Cerebellar nuclear complex (tissue), 1 donor: ENCODE measurements around the gene PTGR2.
"Not testable (repeated sequence)": the region's sequence is repeated elsewhere in the genome, so short reads cannot be mapped to it uniquely, and the experiment has no call there.

Experiments
- DNase-seq, 2 experiments: peaks; one replicate each; lab custom pipeline; 2025; lab: John Stamatoyannopoulos, UW

Gene PTGR2

GRCh38 chr14:73833034-73833433 lies 18.6 kb upstream of the PTGR2 start:
- DNase-seq = peak in 1 of 2 experiments; percentile 67

DNA sequence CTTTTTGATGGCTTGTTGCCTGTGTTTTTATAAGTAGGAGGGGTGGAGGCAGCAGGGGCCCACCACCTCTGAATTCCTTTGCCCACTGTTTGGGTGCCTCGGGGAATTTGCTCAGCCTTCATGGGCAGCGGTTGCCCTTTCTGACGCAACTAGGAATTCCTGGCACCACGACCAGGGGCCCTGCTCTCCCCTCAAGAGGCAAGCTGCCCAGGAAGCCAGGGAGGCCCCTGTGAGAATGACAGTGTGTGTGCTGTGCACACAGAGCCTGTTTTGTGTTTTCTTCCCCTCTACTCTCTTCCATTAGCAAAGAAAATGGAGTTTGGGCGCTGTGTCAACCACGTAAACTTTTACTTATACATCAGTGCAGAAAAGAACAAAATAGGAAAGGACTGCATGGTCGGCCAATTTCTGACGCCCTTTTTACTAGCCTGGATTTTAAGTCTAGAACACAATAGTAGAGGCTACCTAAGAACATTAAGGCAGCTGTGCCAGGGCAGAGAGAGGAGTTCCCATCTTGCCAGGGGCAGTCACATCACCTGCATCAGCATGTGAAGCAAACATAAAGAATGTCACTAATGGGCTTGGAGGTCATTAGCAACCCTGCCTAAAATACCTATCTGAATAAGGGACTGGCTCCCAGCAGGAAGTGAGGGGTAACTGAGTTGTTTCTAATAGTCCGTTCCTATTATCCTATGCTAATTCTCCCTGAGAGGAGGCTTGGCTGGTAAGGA lies 17.9 kb upstream of the PTGR2 start:
- DNase-seq = no peak

DNA sequence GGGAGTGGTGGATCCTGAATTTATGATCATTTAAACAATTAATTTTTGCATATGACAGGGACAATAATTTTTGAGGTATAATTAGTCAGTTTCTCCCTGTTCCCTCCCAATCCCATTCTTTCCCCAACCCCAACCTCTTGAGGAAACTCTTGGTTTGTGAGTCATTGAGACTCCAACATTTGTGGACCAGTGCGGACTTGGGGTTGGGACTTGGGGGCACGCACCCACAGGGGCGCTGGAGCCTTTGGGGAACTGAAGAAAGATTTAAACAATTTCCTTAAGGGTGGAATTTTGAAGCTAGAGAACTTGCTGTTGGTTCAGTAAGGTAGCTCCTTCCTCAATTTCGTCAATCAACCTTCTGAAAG lies 17.4 kb upstream of the PTGR2 start:
- no peak for DNase-seq

DNA sequence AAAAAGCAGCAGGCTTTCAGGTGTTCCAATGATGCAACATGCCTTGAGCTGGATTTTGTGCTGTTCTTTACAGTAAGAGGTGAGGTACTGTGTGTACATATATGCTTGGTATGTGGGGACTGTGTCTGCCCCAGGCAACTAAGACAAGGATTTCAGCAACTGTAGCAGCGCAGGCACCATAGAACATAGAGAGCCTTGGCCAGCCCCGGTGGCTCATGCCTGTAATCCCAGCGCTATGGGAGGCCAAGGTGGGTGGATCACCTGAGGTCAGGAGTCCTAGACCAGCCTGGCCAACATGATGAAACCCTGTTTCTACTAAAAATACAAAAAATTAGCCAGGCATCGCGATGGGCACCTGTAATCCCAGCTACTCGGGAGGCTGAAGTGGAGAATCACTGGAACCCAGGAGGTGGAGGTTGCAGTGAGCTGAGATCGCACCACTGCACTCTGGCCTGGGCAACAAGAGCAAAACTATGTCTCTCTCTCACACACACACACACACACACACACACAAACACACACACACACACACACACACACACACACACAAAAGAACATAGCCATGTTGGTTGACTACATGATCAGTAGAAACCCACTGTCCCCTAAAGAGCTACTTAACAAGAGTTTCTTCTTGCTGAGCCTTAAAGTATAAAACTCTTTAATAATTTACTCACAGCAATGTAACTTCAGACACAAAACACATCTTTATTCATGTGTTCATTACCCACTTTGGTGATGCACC lies 13.2 kb upstream of the PTGR2 start:
- DNase-seq = not testable (repeated sequence)

GRCh38 chr14:73842201-73842600 lies 9.4 kb upstream of the PTGR2 start:
- DNase-seq = no peak

DNA sequence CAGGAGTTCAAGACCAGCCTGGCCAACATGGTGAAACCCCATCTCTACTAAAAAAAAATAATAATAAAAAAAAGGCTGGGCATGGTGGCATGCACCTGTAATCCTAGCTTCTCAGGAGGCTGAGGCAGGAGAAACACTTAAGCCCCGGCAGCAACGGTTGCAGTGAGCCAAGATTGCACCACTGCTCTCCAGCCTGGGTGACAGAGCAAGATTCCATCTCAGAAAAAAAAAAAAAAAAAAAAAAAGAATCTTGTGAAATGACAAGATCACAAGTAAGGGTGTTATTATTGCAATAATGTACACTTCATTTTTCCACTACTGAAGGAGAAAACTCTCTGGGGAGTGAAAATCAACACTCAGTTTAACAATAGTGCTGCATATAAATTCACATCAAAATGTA lies 8.8 kb upstream of the PTGR2 start:
- DNase-seq = no peak

DNA sequence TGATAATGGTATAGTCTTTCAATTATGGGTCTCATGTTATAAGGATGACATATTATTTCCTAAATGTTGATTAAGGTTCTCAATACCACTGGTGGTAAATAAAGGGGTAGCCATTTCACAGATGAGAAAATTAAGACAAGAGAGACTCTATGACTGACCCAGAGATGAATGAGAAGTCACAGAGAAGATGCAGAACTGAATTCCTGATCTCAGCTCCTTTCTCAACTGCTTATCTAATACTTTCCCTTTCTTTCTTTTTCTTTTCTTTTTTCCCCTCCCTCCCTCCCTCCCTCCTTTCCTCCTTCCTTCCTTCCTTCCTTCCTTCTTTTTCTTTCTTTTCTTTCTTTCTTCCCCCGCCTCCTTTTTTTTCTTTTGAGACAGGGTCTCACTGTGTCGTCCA lies 8.3 kb upstream of the PTGR2 start:
- DNase-seq = no peak

DNA sequence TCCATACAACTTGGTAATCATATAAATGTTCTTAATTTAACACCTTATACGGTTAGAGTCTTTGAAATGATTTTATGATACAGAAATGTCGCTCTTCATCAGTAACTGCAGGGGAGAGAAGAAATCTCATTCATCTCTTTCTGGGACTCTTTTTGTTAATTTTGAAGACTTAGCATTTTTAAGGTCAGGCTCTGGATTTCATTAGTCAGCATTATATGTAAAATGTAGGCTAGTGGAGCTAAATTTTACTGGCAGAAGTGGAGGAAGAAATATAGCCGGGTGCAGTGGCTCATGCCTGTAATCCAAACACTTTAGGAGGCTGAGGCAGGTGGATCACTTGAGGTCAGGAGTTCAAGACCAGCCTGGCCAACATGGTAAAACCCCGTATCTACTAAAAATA lies 4.7 kb upstream of the PTGR2 start:
- DNase-seq = no peak

- no peak for DNase-seq
Observed at GRCh38 chr14:73851000-73851399, 631 bp upstream of the PTGR2 start.

- DNase-seq = no peak
Observed at GRCh38 chr14:73859145-73859544, 7.5 kb downstream of the PTGR2 start.

DNA sequence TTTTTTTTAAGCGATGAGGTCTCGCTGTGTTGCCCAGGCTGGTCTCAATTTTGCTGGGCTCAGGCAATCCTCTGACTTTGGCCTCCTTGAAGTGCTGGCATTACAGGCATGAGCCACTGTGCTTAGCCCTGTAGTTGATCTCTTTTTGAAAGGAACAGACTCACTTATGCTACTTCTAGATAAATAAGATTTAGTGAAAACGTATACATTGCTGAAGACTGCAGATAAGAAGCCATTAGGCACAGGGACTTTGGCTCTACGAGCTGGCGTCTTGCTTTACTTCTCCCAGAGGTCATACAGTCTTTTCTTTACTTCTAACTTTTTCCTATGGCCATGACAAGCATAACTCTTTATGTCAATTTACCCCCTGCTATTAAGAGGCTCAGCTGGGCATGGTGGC lies 9.4 kb downstream of the PTGR2 start:
- no peak for DNase-seq

- DNase-seq = no peak
Observed at GRCh38 chr14:73862480-73862879, 10.8 kb downstream of the PTGR2 start.

DNA sequence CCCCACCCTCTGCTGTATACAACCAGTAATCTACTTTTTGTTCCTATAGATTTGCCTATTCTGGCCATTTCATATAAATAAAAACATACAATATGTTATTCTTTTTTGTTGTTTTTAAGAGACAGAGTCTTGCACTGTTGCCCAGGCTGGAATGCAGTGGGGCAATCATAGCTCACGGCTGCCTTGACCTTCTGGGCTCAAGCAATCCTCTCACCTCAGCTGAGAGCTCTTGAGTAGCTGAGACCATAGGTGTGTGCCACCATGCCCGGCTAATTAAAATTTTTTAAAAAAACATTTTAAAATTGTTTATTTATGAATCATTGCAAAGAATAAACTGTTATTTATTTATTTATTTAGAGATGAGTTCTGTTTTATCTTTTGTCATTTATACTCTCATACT lies 11.6 kb downstream of the PTGR2 start:
- DNase-seq = no peak

GRCh38 chr14:73865534-73866113 lies 14.0 kb downstream of the PTGR2 start:
- DNase-seq = no peak

DNA sequence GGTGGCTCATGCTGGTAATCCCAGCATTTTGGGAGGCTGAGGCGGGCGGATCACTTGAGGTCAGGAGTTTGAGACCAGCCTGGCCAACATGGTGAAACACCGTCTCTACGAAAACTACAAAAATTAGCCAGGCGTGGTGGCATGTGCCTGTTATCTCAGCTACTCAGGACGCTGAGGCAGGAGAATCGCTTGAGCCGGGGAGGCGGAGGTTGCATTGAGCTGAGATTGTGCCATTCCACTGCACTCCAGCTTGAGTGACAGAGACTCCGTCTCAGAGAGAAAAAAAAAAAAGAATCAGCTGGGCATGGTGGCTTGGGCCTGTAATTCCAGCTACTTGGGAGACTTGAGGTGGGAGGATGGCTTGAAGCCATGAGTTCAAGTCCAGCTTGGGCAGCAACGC lies 18.1 kb downstream of the PTGR2 start:
- DNase-seq = not testable (repeated sequence)

- no peak for DNase-seq
Observed at GRCh38 chr14:73870525-73871235, 19.0 kb downstream of the PTGR2 start.

GRCh38 chr14:73873660-73874059 lies 22.0 kb downstream of the PTGR2 start:
- DNase-seq = no peak

DNA sequence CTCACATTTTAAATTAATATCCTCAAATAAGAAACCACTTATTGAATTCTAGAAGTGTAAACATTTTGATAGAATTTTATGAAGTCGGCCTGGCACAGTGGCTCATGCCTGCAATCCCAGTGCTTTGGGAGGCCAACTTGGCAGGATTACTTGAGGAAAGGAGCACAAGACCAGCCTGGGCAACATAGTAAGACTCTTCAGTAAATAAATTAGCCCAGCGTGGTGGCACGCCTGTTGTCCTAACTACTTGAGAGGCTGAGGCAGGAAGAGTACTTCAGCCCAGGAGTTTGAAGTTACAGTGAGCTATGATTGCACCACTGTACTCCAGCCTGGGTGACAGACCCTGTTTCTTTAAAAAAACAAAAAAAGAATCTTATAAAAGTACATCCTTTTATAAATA lies 26.2 kb downstream of the PTGR2 start:
- DNase-seq = no peak

GRCh38 chr14:73878436-73878835 lies 26.8 kb downstream of the PTGR2 start:
- DNase-seq = no peak

DNA sequence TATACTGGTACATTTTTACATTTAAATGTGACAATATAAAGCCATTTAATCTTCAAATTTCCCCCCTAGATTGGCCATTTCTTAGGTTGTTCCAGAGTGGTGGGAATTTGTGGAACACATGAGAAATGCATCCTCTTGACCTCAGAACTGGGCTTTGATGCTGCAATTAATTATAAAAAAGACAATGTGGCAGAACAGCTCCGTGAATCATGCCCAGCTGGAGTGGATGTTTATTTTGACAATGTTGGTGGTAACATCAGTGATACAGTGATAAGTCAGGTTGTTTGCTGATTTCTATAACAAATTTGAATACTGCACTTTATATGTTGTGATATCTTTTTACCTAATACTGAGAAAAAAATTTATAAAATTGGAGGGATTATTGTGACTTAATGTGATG lies 27.4 kb downstream of the PTGR2 start:
- no peak for DNase-seq

DNA sequence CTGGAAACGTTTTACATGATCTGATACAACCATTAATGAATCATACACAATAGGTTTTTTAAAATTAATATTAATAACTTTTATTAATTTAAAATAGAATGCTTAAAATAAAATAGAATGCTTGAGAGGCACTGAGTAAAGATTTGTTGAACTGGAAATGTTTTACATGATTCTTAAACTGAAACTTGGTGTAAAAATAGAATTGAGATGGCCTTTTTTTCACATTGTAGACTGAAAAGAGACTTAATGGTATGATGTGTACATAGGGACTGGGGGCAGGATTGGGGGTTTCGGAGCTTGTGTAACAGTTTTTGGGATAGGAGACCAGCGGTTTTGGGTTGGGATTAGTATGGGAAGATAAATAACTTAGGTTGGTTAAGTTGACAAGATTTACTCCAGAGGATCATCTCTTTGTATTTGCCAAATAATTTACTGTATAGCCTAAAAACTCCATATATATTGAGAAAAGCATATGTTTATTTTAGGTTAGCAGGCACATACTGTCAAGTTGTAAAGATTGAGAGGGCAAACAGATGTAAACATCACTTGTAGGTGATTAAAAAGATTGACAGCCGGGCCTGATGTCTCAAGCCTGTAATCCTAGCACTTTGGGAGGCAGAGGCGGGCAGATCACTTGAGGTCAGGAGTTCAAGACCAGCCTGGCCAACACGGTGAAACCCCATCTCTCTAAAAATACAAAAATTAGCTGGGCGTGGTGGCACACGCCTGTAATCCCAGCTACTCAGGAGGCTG lies 33.0 kb downstream of the PTGR2 start:
- DNase-seq = no peak
